ENCODE data around the gene EPHA2. TPM values are rescaled to one million over a fixed set of nuclear protein-coding genes. Genes with fewer than 3 reads are reported as not detected.

The EPHA2 gene
- total and polyA plus RNA-seq, 12 donors, result 7.8 to 25.1 (median 11.3) TPM

DNA sequence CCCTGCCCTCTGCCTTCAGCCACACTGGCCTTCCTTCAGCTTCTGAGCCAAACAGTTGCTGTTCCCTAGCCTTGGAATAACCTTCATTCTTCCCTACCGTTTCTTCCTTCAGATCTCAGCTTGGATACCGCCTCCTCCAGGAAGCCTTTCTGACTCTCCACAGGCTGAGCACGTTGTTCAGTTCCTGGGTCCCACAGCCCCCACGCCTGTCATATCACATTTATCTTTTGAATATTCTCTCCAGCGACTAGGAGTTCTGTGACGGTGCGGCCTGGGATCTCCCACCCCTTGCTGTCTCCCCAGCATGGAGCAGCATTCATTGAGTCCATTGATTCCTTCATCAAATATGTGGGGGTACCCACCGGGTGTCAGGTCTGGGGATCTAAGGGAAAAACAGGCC is 39.2 kb downstream of the EPHA2 start:
- Histone ChIP-seq H3K36me3 (no peaks in the 10 kb centered on the region), H3K27ac (no peak overlapping the region)
- intact Hi-C loops (cut with DNase I), result no loop called here

DNA sequence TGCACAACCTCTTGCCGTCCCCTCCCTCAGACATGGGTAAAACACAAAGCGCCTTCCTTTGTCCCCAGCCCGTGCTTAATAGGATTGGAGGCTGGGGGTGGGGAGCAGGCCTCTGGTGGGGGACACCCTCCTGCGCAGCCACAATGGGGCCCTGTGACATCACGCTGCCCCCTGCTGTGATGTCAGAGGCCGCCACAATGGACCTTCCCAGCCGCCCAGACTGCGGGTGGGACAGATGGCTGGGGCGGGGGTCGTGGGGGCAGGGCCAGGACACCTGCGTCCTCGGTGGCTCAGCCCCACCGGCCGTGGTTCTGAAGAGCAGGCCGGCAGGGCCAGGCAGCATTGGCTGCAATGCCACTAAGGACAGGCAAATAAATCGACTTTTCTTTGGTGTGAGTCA is 39.9 kb downstream of the EPHA2 start:
- H3K36me3 ChIP-seq, result no peaks in the 10 kb centered on the region
- H3K4me3 ChIP-seq, result no peak overlapping the region
- H3K4me1 ChIP-seq, result peaks cover 0 to 24% (median 13%) of the 10 kb centered on the region in 9 donors
- no peak overlapping the region for H3K27ac ChIP-seq
- no peak for DNase-seq
- intact Hi-C loops (cut with DNase I), result no loop called here
- H3K27me3 ChIP-seq, result no peaks in the 10 kb centered on the region
- TF ChIP-seq, protein P1, sequence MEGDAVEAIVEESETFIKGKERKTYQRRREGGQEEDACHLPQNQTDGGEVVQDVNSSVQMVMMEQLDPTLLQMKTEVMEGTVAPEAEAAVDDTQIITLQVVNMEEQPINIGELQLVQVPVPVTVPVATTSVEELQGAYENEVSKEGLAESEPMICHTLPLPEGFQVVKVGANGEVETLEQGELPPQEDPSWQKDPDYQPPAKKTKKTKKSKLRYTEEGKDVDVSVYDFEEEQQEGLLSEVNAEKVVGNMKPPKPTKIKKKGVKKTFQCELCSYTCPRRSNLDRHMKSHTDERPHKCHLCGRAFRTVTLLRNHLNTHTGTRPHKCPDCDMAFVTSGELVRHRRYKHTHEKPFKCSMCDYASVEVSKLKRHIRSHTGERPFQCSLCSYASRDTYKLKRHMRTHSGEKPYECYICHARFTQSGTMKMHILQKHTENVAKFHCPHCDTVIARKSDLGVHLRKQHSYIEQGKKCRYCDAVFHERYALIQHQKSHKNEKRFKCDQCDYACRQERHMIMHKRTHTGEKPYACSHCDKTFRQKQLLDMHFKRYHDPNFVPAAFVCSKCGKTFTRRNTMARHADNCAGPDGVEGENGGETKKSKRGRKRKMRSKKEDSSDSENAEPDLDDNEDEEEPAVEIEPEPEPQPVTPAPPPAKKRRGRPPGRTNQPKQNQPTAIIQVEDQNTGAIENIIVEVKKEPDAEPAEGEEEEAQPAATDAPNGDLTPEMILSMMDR (IDR thresholded peaks at IDR 0.05), result no peak
- no peaks in the 10 kb centered on the region for H3K9me3 ChIP-seq
- ATAC-seq, result no peak
- WGBS, 2 donors, result 84 to 85% methylated on average over 16 of the region's 16 CpGs

More for the DNA sequence above, 39.2 kb downstream of the EPHA2 start:
- Histone ChIP-seq H3K9me3 (no peaks in the 10 kb centered on the region), H3K4me3 (no peak overlapping the region), H3K4me1 (peaks cover 0 to 17% (median 13%) of the 10 kb centered on the region in 9 donors), H3K27me3 (no peaks in the 10 kb centered on the region)
- WGBS, 2 donors, result 84 to 90% methylated on average over 8 of the region's 8 CpGs
- TF ChIP-seq, protein P1 (IDR thresholded peaks at IDR 0.05), result no peak
- ATAC-seq (no peak), DNase-seq (no peak)

DNA sequence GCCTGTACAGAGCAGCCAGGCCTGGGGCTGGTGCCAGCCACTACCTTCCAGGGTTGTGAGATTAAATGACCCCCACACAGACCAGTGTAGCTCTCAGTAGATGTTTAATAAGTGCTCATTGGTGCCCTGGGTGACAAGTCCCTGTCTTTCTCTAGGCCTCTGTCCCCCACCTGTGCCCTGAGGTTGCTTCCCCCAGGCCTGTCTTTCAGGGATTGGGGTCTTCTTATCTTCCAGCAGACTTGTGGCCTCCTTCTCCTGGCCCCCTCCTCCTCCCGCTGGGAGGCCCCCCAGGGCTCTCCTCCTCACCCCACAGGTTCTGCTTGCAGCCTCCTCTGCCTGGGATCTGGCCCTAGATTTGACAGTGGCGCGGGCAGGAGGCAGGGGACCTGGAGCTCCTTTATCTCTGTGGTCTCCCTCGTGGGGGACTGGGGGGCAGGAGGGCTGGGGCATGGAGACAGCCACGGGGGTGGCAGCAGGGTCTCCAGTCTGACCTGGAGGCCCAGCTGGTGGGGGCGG is 40.3 kb downstream of the EPHA2 start:
- no peaks in the 10 kb centered on the region for H3K9me3 ChIP-seq
- no peak for DNase-seq
- no peak overlapping the region for H3K4me3 ChIP-seq
- H3K4me1 ChIP-seq, result peaks cover 0 to 26% (median 13%) of the 10 kb centered on the region in 9 donors
- H3K27me3 ChIP-seq, result no peaks in the 10 kb centered on the region
- H3K36me3 ChIP-seq, result no peaks in the 10 kb centered on the region
- 74 to 77% methylated on average over 6 of the region's 6 CpGs for WGBS, 2 donors
- no peak for ATAC-seq
- TF ChIP-seq, protein P1 (IDR thresholded peaks at IDR 0.05), result no peak
- intact Hi-C loops (cut with DNase I), result no loop called here
- H3K27ac ChIP-seq, result no peak overlapping the region

DNA sequence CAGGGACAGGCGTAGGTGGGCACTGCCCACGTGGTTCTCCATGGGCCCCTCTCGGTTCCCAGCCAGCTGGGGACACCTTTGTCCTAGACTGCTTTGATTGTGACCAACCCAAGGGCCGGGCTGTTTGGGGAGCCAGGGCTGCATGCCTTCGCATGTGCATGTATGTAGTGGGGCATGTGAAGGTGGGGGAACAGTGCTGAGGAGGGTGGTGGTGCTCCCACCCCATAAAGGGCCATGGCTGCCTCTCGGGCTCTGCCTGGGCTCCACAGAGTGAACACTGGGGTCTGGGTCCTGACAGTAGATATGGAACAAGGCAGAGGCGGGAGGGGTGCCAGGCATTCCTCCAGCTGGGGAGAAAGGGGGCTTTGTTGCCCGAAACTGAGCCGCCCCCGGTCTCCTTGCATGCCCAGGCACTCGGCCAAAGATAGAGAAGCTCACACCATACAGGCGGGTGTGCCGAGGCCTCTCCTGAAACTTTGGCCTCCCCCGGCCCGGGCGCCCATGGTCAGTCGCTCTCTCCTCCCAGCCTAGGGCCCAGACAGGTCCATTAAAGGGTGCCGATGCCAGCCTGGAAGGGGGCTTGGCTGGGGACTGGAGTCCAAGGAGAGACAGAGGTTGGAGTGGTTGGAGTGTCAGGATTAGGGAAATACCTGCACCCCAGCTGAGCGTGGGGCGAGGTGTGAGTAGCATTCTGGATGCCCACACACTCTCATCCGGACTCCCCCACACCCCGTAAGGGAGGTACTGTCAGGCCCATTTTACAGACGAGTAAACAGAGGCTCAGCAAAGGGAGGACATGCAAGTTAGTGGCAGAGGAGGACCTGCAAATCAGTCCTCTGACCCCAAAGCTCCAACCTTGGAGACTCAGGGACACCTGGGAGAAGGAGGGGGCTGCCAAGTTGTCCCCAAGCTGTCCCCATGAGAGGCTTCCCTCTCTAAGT is 41.1 kb downstream of the EPHA2 start:
- WGBS, 2 donors, result 83 to 89% methylated on average over 23 of the region's 23 CpGs

More for the DNA sequence above, 41.1 kb downstream of the EPHA2 start:
- Histone ChIP-seq H3K4me1 (peaks cover 0 to 26% (median 13%) of the 10 kb centered on the region in 9 donors), H3K27me3 (no peaks in the 10 kb centered on the region), H3K36me3 (no peaks in the 10 kb centered on the region), H3K9me3 (no peaks in the 10 kb centered on the region), H3K27ac (no peak overlapping the region), H3K4me3 (no peak overlapping the region)
- intact Hi-C loops (cut with DNase I), result no loop called here
- DNase-seq (no peak), ATAC-seq (no peak)
- TF ChIP-seq, protein P1 (IDR thresholded peaks at IDR 0.05), result no peak

Data from heart right ventricle (tissue), 16 donors.